ENCODE measurements around the gene CLSTN1.

CLSTN1 gene

GRCh38 chr1:9761855-9762254 is 61.9 kb downstream of the CLSTN1 start:
- Histone ChIP-seq H3K9me3 (ENCODE audit: insufficient read depth, low read length) (no peaks in the 10 kb centered on the region), H3K9me2 (replicated peaks; ENCODE audit: insufficient read depth, low read length) (no peaks in the 10 kb centered on the region), H3K27me3 (ENCODE audit: low read length) (no peaks in the 10 kb centered on the region), H3F3A (ENCODE audit: insufficient read depth) (no peaks in the 10 kb centered on the region), H3K36me3 (ENCODE audit: low read length) (0 out of 2 replicates have a peak, but pooled peaks cover 3% of the 10 kb centered on the region), H3K27ac (ENCODE audit: low read depth, low read length) (no peak overlapping the region), H3K4me3 (ENCODE audit: insufficient read depth, low read length, poor library complexity, severe bottlenecking) (no peak overlapping the region), H3K79me2 (ENCODE audit: insufficient read depth, low read length) (peaks cover 98% of the 10 kb centered on the region), H3K9ac (ENCODE audit: low read length) (no peak overlapping the region), H3K4me2 (ENCODE audit: low read depth, low read length, poor library complexity, severe bottlenecking) (no peak overlapping the region), H4K20me1 (ENCODE audit: low read depth, low read length) (peaks cover 31% of the 10 kb centered on the region; the same call in 1 of the 2 replicates), H2AFZ (ENCODE audit: low read depth, low read length, severe bottlenecking) (no peak overlapping the region)
- TF ChIP-seq EZH2phosphoT487 (conservative IDR thresholded peaks at IDR 0.05; ENCODE audit: low read length), result no peak
- no peak for TF ChIP-seq CTCF (IDR thresholded peaks at IDR 0.05; ENCODE audit: insufficient read depth, low read length, poor library complexity, severe bottlenecking)

GRCh38 chr1:9760824-9761223 is 62.9 kb downstream of the CLSTN1 start:
- H4K20me1 ChIP-seq (ENCODE audit: low read depth, low read length), result peaks cover 36% of the 10 kb centered on the region; the same call in 1 of the 2 replicates
- H3K79me2 ChIP-seq (ENCODE audit: insufficient read depth, low read length), result peaks cover 98% of the 10 kb centered on the region
- no peak overlapping the region for H3K4me3 ChIP-seq (ENCODE audit: insufficient read depth, low read length, poor library complexity, severe bottlenecking)
- H3K36me3 ChIP-seq (ENCODE audit: low read length), result 0 out of 2 replicates have a peak, but pooled peaks cover 3% of the 10 kb centered on the region
- no peak overlapping the region for H2AFZ ChIP-seq (ENCODE audit: low read depth, low read length, severe bottlenecking)
- no peak for TF ChIP-seq CTCF (IDR thresholded peaks at IDR 0.05; ENCODE audit: insufficient read depth, low read length, poor library complexity, severe bottlenecking)
- no peak for TF ChIP-seq EZH2phosphoT487 (conservative IDR thresholded peaks at IDR 0.05; ENCODE audit: low read length)
- H3K27ac ChIP-seq (ENCODE audit: low read depth, low read length), result no peak overlapping the region
- H3K9me2 ChIP-seq (replicated peaks; ENCODE audit: insufficient read depth, low read length), result no peaks in the 10 kb centered on the region
- H3K4me2 ChIP-seq (ENCODE audit: low read depth, low read length, poor library complexity, severe bottlenecking), result no peak overlapping the region
- H3F3A ChIP-seq (ENCODE audit: insufficient read depth), result no peaks in the 10 kb centered on the region
- H3K9ac ChIP-seq (ENCODE audit: low read length), result no peak overlapping the region
- no peaks in the 10 kb centered on the region for H3K27me3 ChIP-seq (ENCODE audit: low read length)
- no peaks in the 10 kb centered on the region for H3K9me3 ChIP-seq (ENCODE audit: insufficient read depth, low read length)

- Histone ChIP-seq H3K9ac (ENCODE audit: low read length) (no peak overlapping the region), H3K4me3 (ENCODE audit: insufficient read depth, low read length, poor library complexity, severe bottlenecking) (no peak overlapping the region), H3K9me2 (replicated peaks; ENCODE audit: insufficient read depth, low read length) (no peaks in the 10 kb centered on the region), H3K27me3 (ENCODE audit: low read length) (no peaks in the 10 kb centered on the region), H3K27ac (ENCODE audit: low read depth, low read length) (no peak overlapping the region), H3F3A (ENCODE audit: insufficient read depth) (no peaks in the 10 kb centered on the region), H3K79me2 (ENCODE audit: insufficient read depth, low read length) (peaks cover 98% of the 10 kb centered on the region), H3K9me3 (ENCODE audit: insufficient read depth, low read length) (no peaks in the 10 kb centered on the region), H2AFZ (ENCODE audit: low read depth, low read length, severe bottlenecking) (no peak overlapping the region), H4K20me1 (ENCODE audit: low read depth, low read length) (peaks cover 36% of the 10 kb centered on the region; the same call in 1 of the 2 replicates), H3K36me3 (ENCODE audit: low read length) (peaks cover 3% of the 10 kb centered on the region; the same call in 1 of the 2 replicates), H3K4me2 (ENCODE audit: low read depth, low read length, poor library complexity, severe bottlenecking) (no peak overlapping the region)
- TF ChIP-seq EZH2phosphoT487 (conservative IDR thresholded peaks at IDR 0.05; ENCODE audit: low read length) (no peak), CTCF (IDR thresholded peaks at IDR 0.05; ENCODE audit: insufficient read depth, low read length, poor library complexity, severe bottlenecking) (no peak)
These were observed 63.8 kb downstream of the CLSTN1 start for GRCh38 chr1:9759939-9760338.
